Transverse colon (tissue), 4 donors: ENCODE measurements around the gene ACTR10. TPM values are rescaled to one million over a fixed set of nuclear protein-coding genes. Genes with fewer than 3 reads are reported as not detected.

Source experiments
- DNase-seq: peaks from one replicate; pipeline ENCODE4 v3.0.0-alpha.2; 2019
- H3K27ac ChIP-seq, 4 donors: fragments of 200-600 bp; sonication (generic); 2 replicates each; pipeline ENCODE4 v1.5.1; 2016 to 2018; ENCODE audit warnings: inconsistent platforms in 4 of 4
- H3K27me3 ChIP-seq: fragments of 200-600 bp; sonication (generic); 2 replicates; pipeline ENCODE4 v1.5.1; 2017; ENCODE audit warnings: inconsistent platforms
- H3K36me3 ChIP-seq, 4 donors: fragments of 200-600 bp; sonication (generic); 2 replicates each; pipeline ENCODE4 v1.5.1; 2017 to 2019; ENCODE audit warnings: inconsistent platforms in 4 of 4
- H3K4me1 ChIP-seq, 4 donors: fragments of 200-600 bp; sonication (generic); 2 replicates each; pipeline ENCODE4 v1.5.1; 2017 to 2020; ENCODE audit warnings: inconsistent platforms in 4 of 4
- H3K4me3 ChIP-seq, 4 donors: fragments of 200-600 bp; sonication (generic); 1 replicate in 1 of 4; 2 replicates in 3 of 4; pipeline versions ENCODE4 v1.5.1 to v1.6.1; 2017 to 2019; ENCODE audit warnings: inconsistent platforms in 4 of 4
- H3K9me3 ChIP-seq, 2 donors: fragments of 200-600 bp; sonication (generic); 2 replicates each; pipeline ENCODE4 v1.5.1; 2017 to 2019; ENCODE audit warnings: inconsistent platforms in 2 of 2
- CTCF ChIP-seq, 5 experiments: fragments of 200-600 bp in 3 of 5; fragments of 450-650 bp in 2 of 5; sonication (generic) in 3 of 5; IDR thresholded peaks; 1 replicate in 2 of 5; 2 replicates in 3 of 5; pipeline ENCODE4 v1.5.1; 2016 to 2017; ENCODE audit warnings: antibody characterized with exemption in 5 of 5, inconsistent platforms in 3 of 5, mild to moderate bottlenecking in 2 of 5, moderate library complexity in 1 of 5
- EP300 ChIP-seq: sonication (generic); formaldehyde crosslinking; IDR thresholded peaks from one replicate; pipeline ENCODE4 v1.6.1; 2017; ENCODE audit warnings: antibody characterized with exemption, low read depth
- POLR2A ChIP-seq: fragments of 450-650 bp; IDR thresholded peaks from one replicate; pipeline ENCODE4 v1.6.1; 2016; ENCODE audit warnings: antibody characterized with exemption, mild to moderate bottlenecking, moderate library complexity
- POLR2AphosphoS5 ChIP-seq, 3 donors: sonication (generic); formaldehyde crosslinking; IDR thresholded peaks; one replicate each; pipeline ENCODE4 v1.6.1; 2016; ENCODE audit warnings: antibody characterized with exemption in 3 of 3
- WGBS, 2 donors: methylation state at CpG; one replicate each; pipeline ENCODE4 v1.1.5; 2018; ENCODE audit warnings: low coverage in 1 of 2; 5-methylcytosine and 5-hydroxymethylcytosine counted together
- in situ Hi-C, 4 donors: fragments of 200-750 bp; cut with MboI; loops; one replicate each; pipeline versions ENCODE4 v1.15.0 to v1.15.1; 2017; ENCODE audit warnings: low sequenced_read_pairs in 3 of 4, low pct_ligation_motif_present in 1 of 4, low pct_unique_long_range_greater_than_20kb in 1 of 4
- intact Hi-C: fragments of 100-400 bp; cut with DNase I; formaldehyde crosslinking; loops from one replicate; pipeline ENCODE4 v1.15.1; 2023; ENCODE audit warnings: low total_unique reads
- total RNA-seq, 4 donors: library from RNA; depleted of rRNA; stranded (reverse); fragments of >200 nt; gene quantifications; one replicate each; pipeline ENCODE4 v1.1.0, GENCODE V29; 2016

The ACTR10 gene
- total RNA-seq, 4 donors from 2014 or later = 14.7 to 51.9 (median 38.6) TPM

GRCh38 chr14:58167891-58168290 is 32.1 kb upstream of the ACTR10 start:
- H3K36me3 ChIP-seq = no peaks in the 10 kb centered on the region
- in situ Hi-C loops (loop anchor here in 3 of 4 donors (10.0 kb wide), 1 partner anchor 63 kb away; no protein-coding TSS in a partner anchor), intact Hi-C loops (loop anchor here (5.0 kb wide), 1 partner anchor 61 kb away; no protein-coding TSS in a partner anchor)
- H3K4me3 ChIP-seq = no peak overlapping the region
- DNase-seq = no peak
- H3K9me3 ChIP-seq = no peaks in the 10 kb centered on the region
- 68 to 73% methylated on average over 5 of the region's 5 CpGs for WGBS, 2 donors
- H3K4me1 ChIP-seq = no peaks in the 10 kb centered on the region
- no peak overlapping the region for H3K27ac ChIP-seq
- TF ChIP-seq POLR2A (no peak), POLR2AphosphoS5 (IDR thresholded peaks at IDR 0.05) (no peak), CTCF (IDR thresholded peaks at IDR 0.05) (no peak), EP300 (no peak)
- H3K27me3 ChIP-seq = no peaks in the 10 kb centered on the region

GRCh38 chr14:58171090-58171489 is 28.9 kb upstream of the ACTR10 start:
- WGBS, 2 donors = 9 to 15% methylated on average over 5 to 6 of the region's 6 CpGs
- intact Hi-C loops = no loop called here
- no peak overlapping the region for H3K4me3 ChIP-seq
- peak; percentile 76 for DNase-seq
- TF ChIP-seq POLR2A = no peak
- TF ChIP-seq POLR2AphosphoS5 (IDR thresholded peaks at IDR 0.05) = no peak
- TF ChIP-seq CTCF (IDR thresholded peaks at IDR 0.05) = no peak
- TF ChIP-seq EP300 = no peak
- H3K27me3 ChIP-seq = no peaks in the 10 kb centered on the region
- no peaks in the 10 kb centered on the region for H3K9me3 ChIP-seq
- in situ Hi-C loops = no loop called here
- no peak overlapping the region for H3K27ac ChIP-seq
- H3K4me1 ChIP-seq = no peaks in the 10 kb centered on the region
- no peaks in the 10 kb centered on the region for H3K36me3 ChIP-seq

GRCh38 chr14:58177125-58177524 is 22.8 kb upstream of the ACTR10 start:
- no peaks in the 10 kb centered on the region for H3K27me3 ChIP-seq
- intact Hi-C loops (no loop called here), in situ Hi-C loops (no loop called here)
- no peaks in the 10 kb centered on the region for H3K9me3 ChIP-seq
- no peak overlapping the region for H3K4me3 ChIP-seq
- no peak for DNase-seq
- 14 to 54% methylated on average over 1 to 5 of the region's 5 CpGs for WGBS, 2 donors
- H3K36me3 ChIP-seq = no peaks in the 10 kb centered on the region
- H3K4me1 ChIP-seq = no peaks in the 10 kb centered on the region
- no peak for TF ChIP-seq POLR2AphosphoS5 (IDR thresholded peaks at IDR 0.05)
- no peak for TF ChIP-seq POLR2A
- TF ChIP-seq CTCF (IDR thresholded peaks at IDR 0.05) = no peak
- no peak for TF ChIP-seq EP300
- no peak overlapping the region for H3K27ac ChIP-seq

- TF ChIP-seq EP300 = no peak
- no peak for TF ChIP-seq CTCF (IDR thresholded peaks at IDR 0.05)
- no peak for TF ChIP-seq POLR2AphosphoS5 (IDR thresholded peaks at IDR 0.05)
- TF ChIP-seq POLR2A = no peak
- no peaks in the 10 kb centered on the region for H3K36me3 ChIP-seq
- H3K4me1 ChIP-seq = peaks cover 0 to 23% (median 5%) of the 10 kb centered on the region in 4 donors
- intact Hi-C loops = no loop called here
- no peaks in the 10 kb centered on the region for H3K9me3 ChIP-seq
- in situ Hi-C loops = no loop called here
- no peak overlapping the region for H3K4me3 ChIP-seq
- no peaks in the 10 kb centered on the region for H3K27me3 ChIP-seq
- no peak overlapping the region for H3K27ac ChIP-seq
- 73 to 81% methylated on average over 2 of the region's 2 CpGs for WGBS, 2 donors
- no peak for DNase-seq
Measured at GRCh38 chr14:58189176-58189575, 10.8 kb upstream of the ACTR10 start.
